Aorta (tissue), 5 donors: Measurements from ENCODE around the gene ARHGEF26. TPM values are rescaled to one million over a fixed set of nuclear protein-coding genes. Genes with fewer than 3 reads are reported as not detected.

Experiments used
- ATAC-seq: fragments of 200-7000 bp; cut with Tn5 transposase; one replicate; pipeline ENCODE4 v1.9.1; 2022; ENCODE audit warnings: moderate library complexity; ENCODE audit not compliant: low FRiP score
- DNase-seq, 2 donors: peaks; one replicate each; pipeline ENCODE4 v3.0.0-alpha.2; 2020
- H3K27ac ChIP-seq, 2 donors: one replicate each; pipeline ENCODE4 v1.5.1; 2013; ENCODE audit warnings: low read length in 2 of 2, mild to moderate bottlenecking in 2 of 2, moderate library complexity in 2 of 2, control low read depth in 1 of 2, inconsistent platforms in 1 of 2, low read depth in 1 of 2
- H3K27me3 ChIP-seq, 2 donors: one replicate each; pipeline ENCODE4 v1.6.1; 2013; ENCODE audit warnings: control low read depth in 1 of 2, low read length in 1 of 2, mild to moderate bottlenecking in 1 of 2, moderate library complexity in 1 of 2; ENCODE audit not compliant: insufficient read depth in 2 of 2, control insufficient read depth in 1 of 2
- H3K36me3 ChIP-seq, 2 donors: one replicate each; pipeline ENCODE4 v1.6.1; 2013; ENCODE audit warnings: control low read depth in 1 of 2, low read length in 1 of 2, mild to moderate bottlenecking in 1 of 2; ENCODE audit not compliant: insufficient read depth in 2 of 2, control insufficient read depth in 1 of 2
- H3K4me1 ChIP-seq, 2 donors: one replicate each; pipeline ENCODE4 v1.6.1; 2013; ENCODE audit warnings: low read length in 2 of 2, control low read depth in 1 of 2, mild to moderate bottlenecking in 1 of 2, moderate library complexity in 1 of 2; ENCODE audit not compliant: insufficient read depth in 2 of 2, control insufficient read depth in 1 of 2
- H3K4me3 ChIP-seq, 2 donors: one replicate each; pipeline ENCODE4 v1.5.1; 2013; ENCODE audit warnings: low read length in 2 of 2, control low read depth in 1 of 2, mild to moderate bottlenecking in 1 of 2
- H3K9me3 ChIP-seq: one replicate; pipeline ENCODE4 v1.6.1; 2013; ENCODE audit warnings: mild to moderate bottlenecking, low read length; ENCODE audit not compliant: control insufficient read depth
- WGBS, 2 donors: extraction: QIAGEN DNeasy Blood & Tissue Kit; methylation state at CpG; one replicate each; pipeline ENCODE4 v1.1.7; 2013; 5-methylcytosine and 5-hydroxymethylcytosine counted together
- intact Hi-C, 2 donors: fragments of 100-400 bp; cut with DNase I; formaldehyde crosslinking; loops; one replicate each; pipeline versions ENCODE4 v1.14.2 to v1.15.0; 2022
- polyA plus RNA-seq, 2 donors: library from polyadenylated mRNA; stranded (reverse); fragments of 200-250 nt; gene quantifications; one replicate each; pipeline ENCODE4 v1.2.3, GENCODE V29; 2013
- total RNA-seq, 2 donors: library from RNA; stranded (reverse); fragmentation: NEBNext Ultra II Directional; extraction: Animal tissue kit (Norgen Biotek cat#: 25700); gene quantifications; one replicate each; pipeline ENCODE4 v1.2.1, GENCODE V29; 2021
- donor health status: healthy with polysubstance abuse.
- donor health status: Bipolar disorder and iron deficiency.
- donor health status: DM: no; HTN: no; CAD: no.
- donor health status: DM: no; HTN: no; CAD: no.
- donor health status: DM: yes; HTN: yes; CAD: no.

The ARHGEF26 gene
- total and polyA plus RNA-seq, 4 donors = 16.4 to 31.5 (median 25.7) TPM

DNA sequence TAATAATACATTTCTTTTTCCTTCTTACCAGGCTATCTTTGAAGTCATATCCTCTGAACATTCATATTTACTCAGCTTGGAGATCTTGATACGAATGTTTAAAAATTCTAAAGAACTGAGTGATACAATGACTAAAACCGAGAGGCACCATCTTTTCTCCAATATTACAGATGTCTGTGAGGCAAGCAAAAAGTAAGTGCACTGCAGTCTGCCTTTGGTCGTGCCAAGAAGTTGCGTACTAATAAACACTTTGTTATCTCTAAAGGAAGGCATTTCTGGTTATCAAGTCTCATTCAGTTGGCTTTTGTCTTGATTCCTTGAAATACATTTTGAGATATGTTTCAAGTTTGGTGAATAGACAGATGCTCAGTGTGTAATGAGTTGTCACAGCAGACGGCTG is 31.6 kb downstream of the ARHGEF26 start:
- no peak for ATAC-seq
- H3K27ac ChIP-seq = no peak overlapping the region
- no peak overlapping the region for H3K4me3 ChIP-seq
- no peaks in the 10 kb centered on the region for H3K27me3 ChIP-seq
- H3K9me3 ChIP-seq = no peaks in the 10 kb centered on the region
- DNase-seq = no peak
- H3K36me3 ChIP-seq = peaks cover 1 to 2% of the 10 kb centered on the region in 2 donors
- 95% methylated on average over 5 of the region's 5 CpGs for WGBS, 2 donors
- intact Hi-C loops = no loop called here
- H3K4me1 ChIP-seq = no peaks in the 10 kb centered on the region

GRCh38 chr3:154156530-154156929 is 35.3 kb downstream of the ARHGEF26 start:
- H3K27me3 ChIP-seq = no peaks in the 10 kb centered on the region
- DNase-seq (no peak), ATAC-seq (no peak)
- H3K9me3 ChIP-seq = no peaks in the 10 kb centered on the region
- no peak overlapping the region for H3K4me3 ChIP-seq
- H3K36me3 ChIP-seq = peaks cover 0 to 2% of the 10 kb centered on the region in 2 donors
- H3K27ac ChIP-seq = no peak overlapping the region
- H3K4me1 ChIP-seq = no peaks in the 10 kb centered on the region
- 98% methylated on average over 1 of the region's 1 CpG for WGBS, 2 donors
- intact Hi-C loops = no loop called here

- ATAC-seq = no peak
- intact Hi-C loops = no loop called here
- DNase-seq = no peak
- Histone ChIP-seq H3K4me3 (no peak overlapping the region), H3K27ac (peak overlapping the region in 1 of 2 donors; percentile 36), H3K36me3 (no peaks in the 10 kb centered on the region), H3K9me3 (no peaks in the 10 kb centered on the region), H3K27me3 (no peaks in the 10 kb centered on the region), H3K4me1 (peaks cover 0 to 2% of the 10 kb centered on the region in 2 donors)
These were observed 40.6 kb downstream of the ARHGEF26 start for GRCh38 chr3:154161806-154162205.

DNA sequence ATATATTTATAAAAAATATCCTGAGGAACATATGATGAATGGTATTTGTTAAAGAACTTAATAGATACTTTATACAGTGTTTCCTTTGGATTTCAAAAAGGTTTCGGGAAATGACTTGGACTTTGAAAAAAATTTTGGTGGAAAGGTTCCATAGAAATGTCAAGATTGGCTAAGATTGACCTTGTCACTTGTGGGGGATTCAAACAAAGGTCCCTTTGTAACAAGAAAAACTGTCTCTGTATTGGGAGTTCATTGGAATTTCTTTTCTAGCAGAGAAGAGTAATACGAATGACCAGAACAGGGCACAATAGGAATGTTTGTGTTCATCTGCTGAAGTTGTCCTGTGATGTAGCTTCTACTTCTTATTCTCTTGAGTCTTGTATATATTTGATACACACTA is 43.2 kb downstream of the ARHGEF26 start:
- H3K27me3 ChIP-seq = no peaks in the 10 kb centered on the region
- intact Hi-C loops = no loop called here
- no peaks in the 10 kb centered on the region for H3K36me3 ChIP-seq
- DNase-seq = no peak
- no peak overlapping the region for H3K4me3 ChIP-seq
- no peak for ATAC-seq
- 89% methylated on average over 2 of the region's 2 CpGs for WGBS, 2 donors
- no peaks in the 10 kb centered on the region for H3K9me3 ChIP-seq
- no peak overlapping the region for H3K27ac ChIP-seq
- peaks cover under 1 to 3% of the 10 kb centered on the region in 2 donors for H3K4me1 ChIP-seq

GRCh38 chr3:154168998-154169795 is 48.0 kb downstream of the ARHGEF26 start:
- no peak overlapping the region for H3K27ac ChIP-seq
- peaks cover 2 to 8% of the 10 kb centered on the region in 2 donors for H3K4me1 ChIP-seq

DNA sequence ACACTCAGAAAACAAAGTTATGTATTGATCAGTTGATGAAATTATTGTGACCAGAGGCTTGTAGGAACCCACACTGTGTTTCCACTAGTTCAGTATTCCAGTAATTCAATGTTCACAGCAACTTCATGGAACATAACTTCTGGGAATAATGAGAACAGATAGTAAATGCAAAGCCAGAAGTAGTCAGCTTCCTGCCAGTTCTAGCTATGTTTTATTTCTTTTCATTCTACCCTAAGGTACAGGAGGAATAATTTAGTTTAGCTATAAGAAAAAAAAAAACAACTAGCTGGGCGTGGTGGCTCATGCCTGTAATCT is 48.6 kb downstream of the ARHGEF26 start:
- 93 to 97% methylated on average over 1 of the region's 1 CpG for WGBS, 2 donors
- H3K4me1 ChIP-seq = peaks cover 2 to 8% of the 10 kb centered on the region in 2 donors

More at GRCh38 chr3:154168998-154169795, 48.0 kb downstream of the ARHGEF26 start:
- intact Hi-C loops = no loop called here
- no peak overlapping the region for H3K4me3 ChIP-seq
- H3K9me3 ChIP-seq = no peaks in the 10 kb centered on the region
- no peaks in the 10 kb centered on the region for H3K36me3 ChIP-seq
- ATAC-seq (no peak), DNase-seq (no peak)
- no peaks in the 10 kb centered on the region for H3K27me3 ChIP-seq
- 77% methylated on average over 9 of the region's 9 CpGs for WGBS, 2 donors

DNA sequence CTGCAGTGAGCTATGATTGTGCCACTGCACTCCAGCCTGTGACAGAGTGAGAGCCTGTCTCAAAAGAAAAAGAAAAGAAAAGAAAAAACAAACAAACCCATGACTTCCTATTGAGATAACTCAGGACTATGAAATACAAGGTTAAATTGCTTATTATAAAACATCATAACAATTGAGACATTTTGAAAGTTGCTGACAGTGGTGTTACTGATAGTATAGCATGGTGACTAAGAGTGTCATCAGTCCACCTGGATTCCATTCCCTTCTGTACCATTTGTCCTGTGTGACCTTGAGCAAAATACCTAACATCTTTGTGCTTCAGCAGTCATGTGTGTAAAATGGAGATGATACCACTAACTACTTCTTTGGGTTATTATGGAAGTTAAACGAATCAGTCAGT is 49.1 kb downstream of the ARHGEF26 start:
- intact Hi-C loops = no loop called here
- ATAC-seq (no peak), DNase-seq (no peak)
- 96 to 100% methylated on average over 1 of the region's 1 CpG for WGBS, 2 donors
- no peaks in the 10 kb centered on the region for H3K9me3 ChIP-seq
- peaks cover 2 to 8% of the 10 kb centered on the region in 2 donors for H3K4me1 ChIP-seq
- H3K27ac ChIP-seq = no peak overlapping the region
- H3K4me3 ChIP-seq = no peak overlapping the region
- H3K36me3 ChIP-seq = no peaks in the 10 kb centered on the region
- no peaks in the 10 kb centered on the region for H3K27me3 ChIP-seq

More for the DNA sequence above, 48.6 kb downstream of the ARHGEF26 start:
- H3K4me3 ChIP-seq = no peak overlapping the region
- DNase-seq (no peak), ATAC-seq (no peak)
- H3K27me3 ChIP-seq = no peaks in the 10 kb centered on the region
- H3K36me3 ChIP-seq = no peaks in the 10 kb centered on the region
- intact Hi-C loops = no loop called here
- H3K27ac ChIP-seq = no peak overlapping the region
- no peaks in the 10 kb centered on the region for H3K9me3 ChIP-seq

- 88 to 91% methylated on average over 3 of the region's 3 CpGs for WGBS, 2 donors
- H3K27me3 ChIP-seq = no peaks in the 10 kb centered on the region
- H3K9me3 ChIP-seq = peaks cover 2% of the 10 kb centered on the region
- H3K4me3 ChIP-seq = no peak overlapping the region
- H3K4me1 ChIP-seq = peaks cover 0 to 2% of the 10 kb centered on the region in 2 donors
- ATAC-seq (no peak), DNase-seq (no peak)
- H3K27ac ChIP-seq = no peak overlapping the region
- intact Hi-C loops = no loop called here
- peaks cover 0 to 2% of the 10 kb centered on the region in 2 donors for H3K36me3 ChIP-seq
These were observed 53.9 kb downstream of the ARHGEF26 start for GRCh38 chr3:154175041-154175440.

DNA sequence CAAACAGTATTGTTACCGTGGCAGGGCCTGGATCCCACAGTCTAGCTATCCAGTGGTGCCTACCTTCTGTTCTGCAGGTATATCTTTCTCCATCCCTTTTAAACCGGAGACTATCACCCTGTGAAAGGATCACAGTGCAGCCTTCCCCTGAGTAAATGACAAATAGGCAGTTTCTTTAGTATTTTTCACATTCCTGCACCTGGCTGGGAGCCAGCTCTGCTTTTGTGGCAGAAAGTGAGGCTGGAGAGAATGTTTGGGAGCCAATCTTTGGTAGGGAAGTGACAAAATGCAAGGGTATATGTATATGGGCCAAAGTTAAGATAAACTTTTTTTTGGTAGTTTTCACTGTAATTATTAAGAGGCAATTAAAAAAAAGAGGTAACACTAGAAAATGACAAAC is 54.8 kb downstream of the ARHGEF26 start:
- DNase-seq (no peak), ATAC-seq (no peak)
- peaks cover 0 to 2% of the 10 kb centered on the region in 2 donors for H3K36me3 ChIP-seq
- H3K27ac ChIP-seq = peak overlapping the region in 1 of 2 donors; percentile 71
- WGBS, 2 donors = 24 to 32% methylated on average over 2 of the region's 2 CpGs
- peaks cover 2% of the 10 kb centered on the region for H3K9me3 ChIP-seq
- intact Hi-C loops = no loop called here
- no peaks in the 10 kb centered on the region for H3K27me3 ChIP-seq
- no peak overlapping the region for H3K4me3 ChIP-seq
- H3K4me1 ChIP-seq = peaks cover 1 to 2% of the 10 kb centered on the region in 2 donors
